HuH-7 (cell line): ENCODE results near the gene HS3ST6.
"Not testable (repeated sequence)": the region's sequence is repeated elsewhere in the genome, so short reads cannot be mapped to it uniquely, and the experiment has no call there.

ENCODE experiments used
- DNase-seq: peaks from one replicate; pipeline ENCODE4 v3.0.0; 2011; ENCODE audit warnings: low spot score

Gene HS3ST6

DNA sequence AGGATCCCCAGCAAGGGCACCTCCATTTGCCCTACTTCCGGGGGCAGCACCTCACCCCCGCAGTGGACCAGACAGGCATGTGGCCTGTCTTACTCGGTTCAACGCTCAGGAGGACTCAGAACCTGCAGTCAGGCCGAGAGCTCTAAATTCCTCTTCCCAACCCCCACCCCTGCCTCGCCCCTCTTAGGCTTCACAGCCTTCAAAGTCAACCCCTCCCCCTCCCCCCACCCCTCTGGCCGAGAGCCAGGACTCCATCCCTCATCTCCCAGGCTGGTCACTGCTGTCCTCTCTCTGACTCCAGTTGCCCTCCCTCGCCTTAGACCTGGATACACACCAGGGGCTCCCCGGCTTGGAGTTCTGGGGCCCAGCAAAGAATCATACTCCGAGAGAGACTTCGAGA lies 8.1 kb upstream of the HS3ST6 start:
- DNase-seq = no peak

DNA sequence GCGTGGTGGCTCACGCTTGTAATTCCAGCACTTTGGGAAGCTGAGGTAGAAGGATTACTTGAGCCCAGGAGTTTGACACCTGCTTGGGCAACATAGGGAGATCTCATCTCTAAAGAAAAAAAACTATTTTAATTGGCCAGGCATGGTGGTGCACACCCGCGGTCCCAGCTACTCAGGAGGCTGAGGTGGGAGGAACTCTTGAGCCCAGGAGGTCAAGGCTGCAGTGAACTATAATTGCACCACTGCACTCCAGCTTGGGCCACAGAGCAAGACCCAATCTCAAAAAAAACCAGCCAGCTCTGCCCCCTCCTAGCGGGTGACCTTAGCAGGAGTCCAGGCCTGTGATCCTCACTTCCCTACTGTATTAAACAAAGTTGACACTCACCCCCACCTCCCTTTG lies 5.9 kb upstream of the HS3ST6 start:
- no peak for DNase-seq

DNA sequence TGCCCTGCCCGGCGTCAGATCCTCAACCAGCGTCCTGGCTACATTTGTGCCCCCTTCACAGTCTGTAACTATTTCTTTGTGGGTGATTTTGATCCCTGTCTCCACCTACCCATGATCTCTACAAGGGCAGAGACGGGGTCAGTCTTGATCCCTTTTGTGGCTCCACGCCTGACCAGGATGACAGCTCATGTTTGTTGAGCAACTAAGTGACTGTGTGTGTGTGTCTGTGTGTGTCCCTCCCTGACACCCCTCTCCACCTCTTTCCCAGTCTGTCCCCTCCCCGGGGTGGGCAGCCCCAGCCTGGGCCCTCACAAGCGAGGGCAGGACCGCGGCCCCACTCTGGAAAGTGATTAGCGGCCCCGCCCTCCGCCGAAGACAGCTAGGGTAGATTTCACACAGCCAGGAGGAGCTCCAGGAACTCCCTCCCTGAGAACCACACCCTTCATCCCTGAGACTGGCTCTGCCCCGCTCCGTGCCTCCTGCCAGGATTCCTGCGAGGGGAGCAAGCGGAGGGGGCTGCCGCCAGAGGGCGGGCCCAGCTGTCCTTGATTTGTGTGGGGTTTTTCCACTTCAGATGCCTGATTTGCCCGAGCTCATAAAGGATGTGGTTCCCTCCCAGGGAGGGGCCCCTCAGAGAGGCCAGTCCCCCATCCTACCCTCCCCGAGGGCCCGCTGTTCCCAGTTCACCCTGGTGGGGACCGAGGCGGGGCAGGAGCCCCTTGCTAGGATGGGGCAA lies 5.3 kb upstream of the HS3ST6 start:
- DNase-seq = peak; percentile 78

DNA sequence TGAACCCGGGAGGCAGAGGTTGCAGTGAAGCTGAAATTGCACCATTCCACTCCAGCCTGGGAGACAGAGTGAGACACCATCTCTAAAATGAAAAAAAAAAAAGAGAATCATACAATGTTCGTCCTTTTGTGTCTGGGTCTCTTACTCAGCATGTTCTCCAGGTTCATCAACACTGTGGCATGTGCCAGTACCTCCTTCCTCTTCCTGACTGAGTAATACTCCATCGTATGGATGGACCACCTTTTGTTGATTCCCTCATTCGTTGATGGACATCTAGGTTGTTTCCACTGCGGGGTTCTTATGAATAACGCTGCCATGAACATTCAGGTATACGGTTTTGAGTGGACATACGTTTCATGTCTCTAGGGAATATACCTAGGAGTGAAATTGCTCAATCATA lies 4.1 kb upstream of the HS3ST6 start:
- DNase-seq = no peak

DNA sequence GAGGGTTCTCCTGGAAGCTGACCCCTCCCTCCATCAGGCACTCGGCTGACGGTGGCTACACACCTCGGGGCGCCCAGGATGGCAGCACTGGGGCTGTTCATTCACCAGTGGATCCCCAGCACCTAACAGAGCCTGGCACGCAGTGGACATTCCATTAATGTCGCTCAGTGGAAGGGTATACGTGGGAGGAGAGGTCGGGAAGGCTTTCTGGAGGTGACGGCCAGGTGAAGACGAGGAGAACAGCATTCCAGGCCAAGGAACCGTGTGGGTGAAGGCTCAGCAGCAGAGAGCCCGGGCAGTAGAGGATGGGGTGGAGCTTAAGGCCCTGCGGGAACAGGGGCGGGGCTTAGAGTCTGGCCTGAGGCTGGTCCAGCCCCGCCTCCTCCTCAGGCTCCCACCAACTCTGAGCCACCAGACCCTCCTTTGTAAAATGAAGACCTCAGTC lies 2.5 kb upstream of the HS3ST6 start:
- DNase-seq = no peak

DNA sequence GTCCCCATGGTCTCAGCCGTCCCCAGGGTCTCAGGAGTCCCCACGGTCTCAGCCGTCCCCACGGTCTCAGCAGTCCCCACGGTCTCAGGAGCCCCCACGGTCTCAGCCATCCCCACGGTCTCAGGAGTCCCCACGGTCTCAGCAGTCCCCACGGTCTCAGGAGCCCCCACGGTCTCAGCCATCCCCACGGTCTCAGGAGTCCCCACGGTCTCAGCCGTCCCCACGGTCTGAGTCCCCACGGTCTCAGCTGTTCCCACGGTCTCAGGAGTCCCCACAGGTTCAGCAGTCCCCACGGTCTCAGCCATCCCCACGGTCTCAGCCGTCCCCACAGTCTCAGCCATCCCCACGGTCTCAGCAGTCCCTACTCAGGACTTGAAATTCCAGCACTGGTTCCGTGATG lies 1.9 kb upstream of the HS3ST6 start:
- not testable (repeated sequence) for DNase-seq

DNA sequence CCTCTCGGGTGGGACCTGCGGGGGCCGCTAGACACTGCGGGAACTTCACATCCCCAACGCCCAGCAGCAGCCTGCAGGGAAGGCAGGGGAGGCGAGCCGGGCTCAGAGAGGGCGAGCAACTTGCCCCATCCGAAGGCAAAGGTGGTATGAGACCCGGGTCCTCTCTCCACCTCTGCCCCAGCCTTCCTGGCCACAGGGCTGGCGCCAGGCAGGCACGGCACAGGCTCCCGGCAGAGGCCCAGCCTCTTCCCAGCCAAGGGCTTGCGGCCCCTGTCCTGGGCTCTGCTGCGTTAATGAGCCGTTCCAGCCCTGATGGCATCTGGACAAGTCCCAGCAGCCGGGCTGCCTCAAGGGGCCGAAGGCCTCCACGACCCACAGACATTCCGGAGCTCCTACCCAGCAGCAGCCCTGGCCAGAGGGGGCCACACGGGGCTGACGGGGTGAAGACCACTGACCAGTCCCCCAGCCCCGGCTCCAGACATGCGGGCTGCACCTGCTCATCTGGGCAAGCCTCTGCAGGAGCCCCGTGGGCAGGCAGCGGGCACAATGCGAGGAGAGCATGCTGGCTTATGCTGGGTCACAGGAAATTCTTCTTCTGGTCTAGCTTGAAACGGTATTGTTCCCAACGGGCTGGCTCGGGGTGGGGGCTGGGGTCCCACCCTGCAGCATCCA lies 1.2 kb upstream of the HS3ST6 start:
- no peak for DNase-seq

DNA sequence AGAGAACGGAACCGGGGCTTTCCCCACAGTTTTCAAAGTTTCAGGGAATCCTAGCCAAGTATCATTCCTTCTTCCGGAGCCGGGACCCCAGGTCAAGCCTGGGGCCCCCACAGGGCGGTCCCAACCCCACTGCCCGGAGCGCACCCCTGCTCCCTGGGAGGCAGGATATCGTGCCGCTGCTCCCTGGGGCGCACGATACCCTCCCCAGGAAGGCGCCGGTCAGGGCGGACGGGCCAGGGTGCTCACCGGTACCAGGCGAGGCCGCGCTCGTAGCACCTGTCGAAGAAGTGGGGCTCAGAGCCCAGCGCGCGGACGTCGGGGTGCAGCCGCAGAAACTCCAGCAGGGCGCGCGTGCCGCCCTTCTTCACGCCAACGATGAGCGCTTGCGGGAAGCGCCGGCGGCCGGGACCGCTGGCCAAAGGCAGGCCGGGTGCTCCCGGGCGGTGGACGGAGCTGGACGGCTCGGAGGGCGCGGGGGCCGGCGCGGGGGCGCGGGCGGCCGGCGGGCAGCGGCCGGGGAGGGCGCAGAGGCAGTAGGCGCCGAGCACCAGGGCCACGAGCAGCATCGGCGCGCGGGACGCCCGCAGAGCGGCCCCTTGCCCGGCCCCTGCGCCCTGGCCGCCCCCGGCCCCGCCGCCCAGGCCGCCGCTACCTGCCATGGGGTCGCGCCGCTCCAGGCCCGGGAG lies 407 bp downstream of the HS3ST6 start:
- no peak for DNase-seq

DNA sequence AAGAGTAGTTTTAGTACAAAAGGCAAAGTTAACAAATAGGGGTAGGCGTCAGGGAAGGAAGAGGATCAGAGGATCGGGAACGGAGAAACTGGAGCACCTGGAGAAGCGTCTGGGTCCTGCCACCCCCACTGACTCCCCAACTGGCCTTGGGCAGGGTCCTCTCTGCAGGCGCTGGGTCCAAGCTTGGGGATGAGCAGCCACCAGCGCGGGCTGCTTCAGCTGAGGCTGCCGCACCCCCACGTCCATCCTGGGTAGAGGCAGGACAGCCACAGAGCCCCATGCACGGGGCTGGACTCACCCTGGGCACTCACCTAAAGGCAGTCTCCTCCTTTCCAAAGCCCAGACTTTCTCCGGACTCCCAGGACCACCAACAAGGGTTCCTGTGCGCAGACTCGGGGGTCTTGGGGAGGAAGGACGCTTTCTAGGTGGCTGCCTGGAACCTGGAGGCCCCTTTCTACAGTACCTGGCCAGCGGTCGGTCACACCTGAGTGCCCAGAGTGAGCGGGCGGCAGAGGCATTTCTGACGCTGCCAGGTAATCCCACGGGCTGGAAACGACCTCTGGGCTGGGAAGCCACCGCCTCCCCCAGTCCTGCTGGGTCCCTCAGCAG lies 1.1 kb downstream of the HS3ST6 start:
- no peak for DNase-seq

DNA sequence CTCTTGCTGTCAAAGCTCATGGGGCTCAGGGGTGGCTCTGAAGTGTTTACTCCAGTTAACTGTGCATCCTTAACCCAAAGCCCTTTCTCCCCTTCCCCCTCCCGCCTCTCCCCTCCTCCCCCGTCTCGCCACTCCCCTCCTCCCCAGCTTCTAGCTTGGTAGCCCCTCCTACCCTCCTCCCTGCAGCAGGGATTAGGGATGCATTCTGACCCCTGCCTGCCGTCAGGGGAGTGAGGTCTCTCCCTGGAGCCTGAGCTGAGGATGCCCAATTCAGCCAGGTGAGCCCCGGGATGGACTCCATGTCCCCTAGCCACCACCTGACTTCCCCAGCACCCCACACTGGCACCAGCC lies 1.6 kb downstream of the HS3ST6 start:
- DNase-seq = no peak

DNA sequence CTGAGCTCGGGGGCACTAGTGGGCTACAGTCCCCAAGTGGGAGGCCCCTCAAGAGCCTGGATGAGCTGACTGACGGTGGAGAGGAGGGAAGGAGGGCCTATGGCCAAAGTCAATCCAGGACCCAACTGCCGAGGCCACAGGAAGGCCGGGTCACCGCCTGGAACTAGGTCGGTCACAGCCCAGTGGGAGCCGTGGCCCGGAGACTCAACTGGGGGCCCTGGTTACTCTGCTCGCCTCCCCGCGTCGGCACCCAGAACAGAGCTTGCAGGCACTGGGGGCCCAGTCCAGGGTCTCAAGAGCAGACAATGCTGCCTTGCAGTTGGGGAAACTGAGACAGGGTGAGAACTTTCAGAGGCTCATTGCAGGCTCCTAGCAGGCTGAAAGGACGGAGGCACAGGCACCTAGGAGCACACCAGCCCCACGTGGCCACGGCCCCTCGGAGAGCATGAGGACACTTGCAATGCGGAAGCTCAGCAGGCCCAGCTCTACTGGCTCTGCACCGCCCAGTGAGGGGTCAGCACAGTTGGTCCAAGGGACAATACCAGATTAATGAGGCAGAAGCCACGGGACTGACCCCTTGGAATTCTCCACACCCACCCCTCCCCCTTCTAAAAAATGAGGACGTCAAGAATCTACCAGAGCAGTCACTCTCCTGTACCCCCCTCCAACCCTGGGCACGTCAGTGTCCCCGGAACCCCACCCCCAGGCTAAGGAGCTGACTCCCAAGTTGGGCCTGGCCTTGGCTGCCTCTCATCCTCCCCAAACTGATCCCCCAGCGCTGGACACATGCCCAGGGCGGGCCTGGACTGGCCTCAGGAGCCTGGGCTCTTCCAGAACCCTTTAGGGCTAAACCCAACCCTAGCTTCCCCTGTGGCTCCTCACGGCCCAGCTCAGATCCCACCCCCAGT lies 2.2 kb downstream of the HS3ST6 start:
- DNase-seq = no peak

DNA sequence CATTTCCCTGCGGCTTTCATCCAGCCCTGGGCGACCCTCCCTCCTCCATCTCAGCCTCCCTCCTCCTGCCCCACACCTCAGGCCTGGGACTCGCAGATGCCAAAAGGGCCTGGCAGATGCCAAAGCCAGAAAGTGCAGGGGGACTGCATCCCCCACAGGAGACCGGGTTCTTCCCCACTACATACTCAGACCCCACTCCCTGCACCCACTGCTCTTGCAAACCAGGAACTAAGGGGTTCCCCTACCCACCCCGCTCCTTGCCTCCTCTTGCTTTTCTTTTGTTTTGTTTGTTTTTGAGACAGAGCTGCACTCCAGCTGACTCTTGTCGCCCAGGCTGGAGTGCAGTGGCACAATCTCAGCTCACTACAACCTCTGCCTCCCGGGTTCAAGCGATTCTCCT lies 3.2 kb downstream of the HS3ST6 start:
- DNase-seq = no peak

DNA sequence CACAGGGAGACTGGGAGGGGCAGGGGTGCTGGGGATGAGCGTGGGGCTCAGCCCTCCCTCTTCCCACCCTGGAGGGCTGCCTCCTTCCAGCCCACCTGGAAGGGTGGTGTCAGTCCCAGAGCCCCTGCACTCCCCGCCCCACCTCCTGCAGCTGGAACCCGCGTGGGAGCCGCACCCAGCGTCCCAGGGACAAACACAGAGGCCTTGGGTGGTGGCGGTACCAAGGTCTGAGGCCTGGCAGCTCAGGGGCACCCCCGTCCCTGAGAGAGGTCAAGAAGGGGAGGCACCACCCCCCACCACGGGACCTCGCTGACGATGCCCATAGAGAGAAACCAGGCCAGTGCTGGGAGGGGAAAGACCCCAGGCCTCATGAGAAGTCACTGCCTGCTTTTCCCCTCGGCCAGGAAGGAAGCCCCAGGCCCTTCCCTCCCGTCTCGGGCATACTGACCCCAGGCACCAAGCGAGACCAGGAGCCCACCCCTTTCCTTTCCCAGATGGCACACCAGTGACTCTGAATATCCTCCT lies 4.1 kb downstream of the HS3ST6 start:
- DNase-seq = no peak

DNA sequence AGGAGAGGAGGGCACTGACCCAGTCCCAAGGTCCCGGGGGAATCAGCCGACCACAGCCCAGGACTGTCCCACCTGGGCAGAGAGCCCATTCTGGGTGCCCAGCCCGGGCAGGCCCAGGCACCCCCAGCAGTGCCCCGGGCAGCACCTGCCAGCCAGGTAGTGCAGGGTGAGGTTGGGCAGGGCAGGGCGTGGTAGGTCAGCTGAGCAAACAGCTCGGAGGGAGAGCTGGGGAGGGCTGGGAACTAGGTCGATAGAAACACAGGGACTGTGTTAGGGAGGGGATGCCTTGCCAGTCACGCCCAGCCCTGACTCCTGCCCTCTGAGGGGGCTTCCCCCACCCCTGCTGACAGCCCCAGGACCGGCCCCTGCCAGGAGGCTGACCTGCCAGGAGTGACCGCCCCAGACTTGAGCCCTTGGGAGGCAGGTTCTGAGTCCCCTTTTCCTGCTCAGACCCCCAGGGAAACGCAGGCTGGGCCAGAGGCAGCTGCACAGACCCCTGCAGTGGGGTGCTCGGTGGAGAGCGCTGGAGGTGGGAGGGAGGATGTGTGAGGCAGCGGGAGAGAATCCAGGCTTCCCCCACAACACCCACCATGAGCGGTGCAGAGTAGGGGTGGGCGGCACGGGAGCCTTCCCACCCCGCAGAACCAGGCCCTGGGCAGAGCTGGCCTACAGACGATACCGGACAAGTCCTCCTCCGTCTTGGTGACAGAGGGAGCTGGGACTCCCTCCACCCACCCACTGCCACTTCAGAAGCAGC lies 4.7 kb downstream of the HS3ST6 start:
- DNase-seq = no peak

DNA sequence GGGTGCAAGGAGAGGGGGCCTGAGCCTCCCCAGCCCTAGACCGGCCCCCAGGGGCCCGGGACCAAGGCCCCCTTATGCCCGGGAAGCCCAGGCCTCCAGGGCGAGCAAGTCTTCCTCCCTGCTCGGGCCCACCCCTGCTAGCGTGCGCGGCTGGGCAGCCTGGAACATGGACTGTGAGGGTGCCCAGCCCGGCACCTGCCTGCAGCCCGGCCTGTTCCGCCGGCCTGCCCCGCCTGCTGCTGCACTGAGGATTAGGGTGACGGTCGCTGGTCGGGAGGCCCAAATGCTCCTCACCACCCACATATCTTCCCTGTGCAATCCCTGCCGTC lies 6.0 kb downstream of the HS3ST6 start:
- DNase-seq = no peak

DNA sequence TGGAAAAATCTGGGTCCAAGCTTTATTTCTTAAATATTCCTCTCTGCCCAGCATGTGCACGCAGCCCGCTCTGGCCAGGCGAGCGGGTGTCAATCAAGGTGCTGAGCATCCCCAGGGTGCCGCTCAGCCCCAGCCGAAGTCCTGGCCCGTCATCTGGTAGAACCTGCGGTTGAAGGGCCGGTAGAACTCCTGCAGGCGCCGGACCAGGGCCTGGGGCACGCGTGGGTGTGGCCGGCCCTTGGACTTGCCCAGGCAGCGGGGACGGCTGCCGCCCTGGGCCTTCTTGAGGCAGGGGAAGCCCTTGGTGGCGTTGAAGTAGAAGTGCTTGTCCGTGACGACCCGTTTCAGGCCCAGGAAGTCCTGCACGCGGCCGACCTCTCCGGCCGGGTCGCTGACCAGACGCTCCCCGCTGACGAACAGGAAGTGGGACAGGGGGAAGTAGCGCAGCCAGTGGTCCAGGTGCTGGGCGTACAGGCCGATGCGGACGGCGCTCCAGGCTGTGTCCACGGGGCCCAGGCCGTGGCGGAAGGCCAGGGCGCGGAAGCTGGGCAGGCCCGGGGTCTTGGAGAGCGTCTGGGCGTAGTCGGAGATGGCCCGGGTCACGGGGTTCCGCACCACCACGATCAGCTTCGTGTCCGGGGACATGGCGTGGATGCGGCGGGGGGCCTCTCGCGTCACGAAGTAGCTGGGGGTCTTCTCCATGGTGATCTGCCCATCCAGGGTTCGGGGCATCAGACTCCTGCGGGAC lies 6.6 kb downstream of the HS3ST6 start:
- no peak for DNase-seq

DNA sequence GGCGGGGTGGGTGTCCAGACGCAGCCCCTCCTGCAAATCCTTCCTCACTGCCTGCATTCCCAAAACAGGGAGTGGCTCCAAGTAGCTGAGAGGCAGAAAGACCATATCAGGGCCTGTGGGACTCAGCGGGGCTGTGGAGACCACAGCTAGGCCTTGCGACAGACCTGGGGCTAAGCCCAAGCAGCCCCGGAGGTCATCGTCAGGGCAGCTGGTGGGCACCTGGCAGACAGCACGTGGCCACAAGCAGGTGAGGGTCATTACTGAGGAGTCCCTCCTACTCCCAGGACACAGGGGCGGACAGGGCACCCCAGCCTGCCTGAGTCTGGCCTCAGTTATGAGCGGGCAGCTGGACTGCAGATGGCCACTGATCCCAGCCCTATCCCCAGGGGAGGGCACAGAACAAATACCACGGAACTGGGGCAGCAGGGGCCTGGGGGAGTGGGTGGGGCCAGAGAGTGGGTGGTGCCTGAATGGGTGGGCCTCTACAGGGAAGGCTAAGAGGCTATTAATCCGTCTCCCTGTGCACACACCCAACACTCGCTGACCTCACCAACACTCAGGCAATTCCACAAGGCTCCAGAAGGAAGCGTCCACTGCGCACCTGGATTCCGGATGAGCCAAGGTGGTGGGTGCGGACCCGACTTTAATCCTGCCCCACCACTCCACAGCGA lies 8.5 kb downstream of the HS3ST6 start:
- peak; percentile 58 for DNase-seq

DNA sequence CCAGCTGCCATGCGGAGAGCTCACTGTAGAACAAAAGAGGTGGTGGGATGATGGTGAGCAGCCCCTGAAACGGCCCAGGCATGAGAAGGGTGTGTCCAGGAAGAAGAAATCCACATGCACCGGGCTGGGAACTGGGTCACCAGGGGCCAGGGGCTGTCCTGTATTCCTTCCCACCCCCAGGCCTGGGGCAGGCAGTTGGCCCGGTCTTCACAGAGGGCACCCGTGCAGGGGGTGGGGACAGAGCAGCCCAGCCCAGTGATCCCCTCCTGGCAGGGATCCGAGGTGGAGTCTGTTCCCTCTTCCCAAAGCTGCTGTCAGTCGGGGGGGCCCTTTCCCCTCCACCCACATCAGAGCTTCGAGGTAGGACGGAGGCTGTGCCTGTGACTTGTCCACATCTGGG lies 9.2 kb downstream of the HS3ST6 start:
- DNase-seq = no peak

DNA sequence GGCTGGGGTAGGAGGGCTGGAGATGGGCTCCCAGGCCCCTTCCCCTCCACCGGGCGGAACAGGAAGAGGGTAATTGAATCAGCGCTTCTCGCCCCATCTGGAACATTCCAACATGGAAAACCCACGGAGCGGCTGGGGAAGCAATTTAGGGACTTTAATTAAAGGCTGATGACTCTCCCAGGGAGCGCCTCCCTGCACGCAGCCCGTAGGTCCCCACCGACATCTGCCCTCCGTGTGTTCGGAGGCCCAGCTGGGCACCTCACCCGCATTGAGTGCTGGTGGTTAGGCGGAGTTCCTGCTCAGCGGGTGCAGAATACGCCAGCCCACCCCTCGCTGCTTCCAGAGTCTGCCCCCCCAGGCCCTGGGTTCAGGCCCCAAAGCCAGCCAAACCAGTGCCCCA lies 10.0 kb downstream of the HS3ST6 start:
- DNase-seq = no peak
